Effector memory CD8-positive, alpha-beta T cell (primary cell): Measurements from ENCODE around the gene LYPD8.

ENCODE experiments used
- ATAC-seq: fragments of 150-1000 bp; cut with Tn5 transposase; replicated peaks from 2 replicates; pipeline ENCODE4 v1.10.0; 2021; ENCODE audit warnings: mild to moderate bottlenecking, moderate library complexity
- DNase-seq, 3 experiments: peaks; one replicate each; pipeline ENCODE4 v3.0.0; 2021
- H3K27ac Mint-ChIP-seq, 2 donors: one replicate each; pipeline ENCODE4 v1.8.0; 2022; ENCODE audit warnings: mild to moderate bottlenecking in 2 of 2, mixed read lengths in 2 of 2, moderate library complexity in 2 of 2
- H3K27me3 Mint-ChIP-seq, 2 donors: one replicate each; pipeline ENCODE4 v1.8.0; 2022; ENCODE audit warnings: mixed read lengths in 2 of 2
- H3K36me3 Mint-ChIP-seq: one replicate; pipeline ENCODE4 v1.8.0; 2022; ENCODE audit warnings: mild to moderate bottlenecking, moderate library complexity, mixed read lengths; ENCODE audit not compliant: insufficient read depth
- H3K4me1 Mint-ChIP-seq, 2 donors: one replicate each; pipeline ENCODE4 v1.8.0; 2022; ENCODE audit warnings: low read depth in 2 of 2, mixed read lengths in 2 of 2
- H3K4me3 Mint-ChIP-seq, 2 donors: one replicate each; pipeline ENCODE4 v1.8.0; 2022; ENCODE audit warnings: mild to moderate bottlenecking in 2 of 2, mixed read lengths in 2 of 2, moderate library complexity in 2 of 2
- H3K9me3 Mint-ChIP-seq, 2 donors: one replicate each; pipeline ENCODE4 v1.8.0; 2022; ENCODE audit warnings: mixed read lengths in 2 of 2

The LYPD8 gene

GRCh38 chr1:248752161-248753028 is 3.2 kb downstream of the LYPD8 start:
- Mint-ChIP-seq H3K4me1 (peaks cover 13 to 16% of the 10 kb centered on the region in 2 donors), H3K27ac (no peak overlapping the region), H3K9me3 (no peaks in the 10 kb centered on the region), H3K27me3 (no peaks in the 10 kb centered on the region), H3K4me3 (peak overlapping the region in 1 of 2 donors; percentile 11), H3K36me3 (no peaks in the 10 kb centered on the region)
- DNase-seq (no peak), ATAC-seq (no peak)

GRCh38 chr1:248751635-248752034 is 3.9 kb downstream of the LYPD8 start:
- ATAC-seq = no peak
- H3K36me3 Mint-ChIP-seq = no peaks in the 10 kb centered on the region
- DNase-seq = no peak
- peak overlapping the region; percentile 11 to 37 for H3K4me3 Mint-ChIP-seq
- no peaks in the 10 kb centered on the region for H3K9me3 Mint-ChIP-seq
- no peak overlapping the region for H3K27ac Mint-ChIP-seq
- H3K4me1 Mint-ChIP-seq = peaks cover 13 to 16% of the 10 kb centered on the region in 2 donors
- no peaks in the 10 kb centered on the region for H3K27me3 Mint-ChIP-seq

GRCh38 chr1:248751142-248751541 is 4.4 kb downstream of the LYPD8 start:
- Mint-ChIP-seq H3K27me3 (peaks cover 2 to 4% of the 10 kb centered on the region in 2 donors), H3K4me3 (peak overlapping the region; percentile 11 to 37), H3K4me1 (peaks cover 13 to 16% of the 10 kb centered on the region in 2 donors), H3K27ac (no peak overlapping the region), H3K9me3 (no peaks in the 10 kb centered on the region), H3K36me3 (no peaks in the 10 kb centered on the region)
- no peak for DNase-seq
- no peak for ATAC-seq

- no peak overlapping the region for H3K4me3 Mint-ChIP-seq
- no peaks in the 10 kb centered on the region for H3K9me3 Mint-ChIP-seq
- H3K27ac Mint-ChIP-seq = no peak overlapping the region
- H3K27me3 Mint-ChIP-seq = peaks cover 4 to 7% of the 10 kb centered on the region in 2 donors
- no peak for DNase-seq
- H3K4me1 Mint-ChIP-seq = peaks cover 13 to 16% of the 10 kb centered on the region in 2 donors
- H3K36me3 Mint-ChIP-seq = no peaks in the 10 kb centered on the region
- no peak for ATAC-seq
Observed at GRCh38 chr1:248750496-248750895, 5.1 kb downstream of the LYPD8 start.

- DNase-seq = no peak
- H3K36me3 Mint-ChIP-seq = no peaks in the 10 kb centered on the region
- no peaks in the 10 kb centered on the region for H3K9me3 Mint-ChIP-seq
- peaks cover 13 to 16% of the 10 kb centered on the region in 2 donors for H3K4me1 Mint-ChIP-seq
- no peak for ATAC-seq
- peaks cover 12 to 29% of the 10 kb centered on the region in 2 donors for H3K27me3 Mint-ChIP-seq
- no peak overlapping the region for H3K27ac Mint-ChIP-seq
- H3K4me3 Mint-ChIP-seq = no peak overlapping the region
Observed at GRCh38 chr1:248748211-248748610, 7.3 kb downstream of the LYPD8 start.

GRCh38 chr1:248740876-248741275 is 14.7 kb downstream of the LYPD8 start:
- no peak overlapping the region for H3K4me3 Mint-ChIP-seq

GRCh38 chr1:248739572-248740205 is 15.9 kb downstream of the LYPD8 start:
- H3K36me3 Mint-ChIP-seq = no peaks in the 10 kb centered on the region
- H3K4me1 Mint-ChIP-seq = no peaks in the 10 kb centered on the region
- H3K4me3 Mint-ChIP-seq = no peak overlapping the region
- no peak overlapping the region for H3K27ac Mint-ChIP-seq
- no peak for DNase-seq
- H3K9me3 Mint-ChIP-seq = no peaks in the 10 kb centered on the region
- peaks cover 37 to 82% of the 10 kb centered on the region in 2 donors for H3K27me3 Mint-ChIP-seq
- no peak for ATAC-seq

More at GRCh38 chr1:248740876-248741275, 14.7 kb downstream of the LYPD8 start:
- ATAC-seq (no peak), DNase-seq (no peak)
- H3K36me3 Mint-ChIP-seq = no peaks in the 10 kb centered on the region
- H3K4me1 Mint-ChIP-seq = no peaks in the 10 kb centered on the region
- peaks cover 38 to 78% of the 10 kb centered on the region in 2 donors for H3K27me3 Mint-ChIP-seq
- H3K9me3 Mint-ChIP-seq = no peaks in the 10 kb centered on the region
- H3K27ac Mint-ChIP-seq = no peak overlapping the region

- DNase-seq (no peak), ATAC-seq (no peak)
- Mint-ChIP-seq H3K4me1 (no peaks in the 10 kb centered on the region), H3K27ac (no peak overlapping the region), H3K36me3 (no peaks in the 10 kb centered on the region), H3K4me3 (no peak overlapping the region), H3K9me3 (no peaks in the 10 kb centered on the region), H3K27me3 (peaks cover 42 to 78% of the 10 kb centered on the region in 2 donors)
Observed at GRCh38 chr1:248737457-248737856, 18.1 kb downstream of the LYPD8 start.

GRCh38 chr1:248736977-248737376 is 18.6 kb downstream of the LYPD8 start:
- ATAC-seq (no peak), DNase-seq (no peak)
- Mint-ChIP-seq H3K9me3 (no peaks in the 10 kb centered on the region), H3K27me3 (peaks cover 40 to 77% of the 10 kb centered on the region in 2 donors), H3K4me3 (no peak overlapping the region), H3K4me1 (no peaks in the 10 kb centered on the region), H3K36me3 (no peaks in the 10 kb centered on the region), H3K27ac (no peak overlapping the region)

- no peaks in the 10 kb centered on the region for H3K4me1 Mint-ChIP-seq
- H3K9me3 Mint-ChIP-seq = no peaks in the 10 kb centered on the region
- no peak overlapping the region for H3K27ac Mint-ChIP-seq
- no peak overlapping the region for H3K4me3 Mint-ChIP-seq
- DNase-seq (no peak), ATAC-seq (no peak)
- no peaks in the 10 kb centered on the region for H3K36me3 Mint-ChIP-seq
- peaks cover 30 to 61% of the 10 kb centered on the region in 2 donors for H3K27me3 Mint-ChIP-seq
Observed at GRCh38 chr1:248733566-248733965, 22.0 kb downstream of the LYPD8 start.

- Mint-ChIP-seq H3K36me3 (no peaks in the 10 kb centered on the region), H3K27me3 (peaks cover 12 to 54% of the 10 kb centered on the region in 2 donors), H3K4me1 (no peaks in the 10 kb centered on the region), H3K27ac (no peak overlapping the region), H3K9me3 (no peaks in the 10 kb centered on the region), H3K4me3 (no peak overlapping the region)
- DNase-seq (no peak), ATAC-seq (no peak)
Observed at GRCh38 chr1:248730507-248731335, 24.8 kb downstream of the LYPD8 start.

GRCh38 chr1:248714248-248714647 is 41.3 kb downstream of the LYPD8 start:
- ATAC-seq (no peak), DNase-seq (no peak)
- no peaks in the 10 kb centered on the region for H3K36me3 Mint-ChIP-seq
- no peak overlapping the region for H3K4me3 Mint-ChIP-seq
- H3K27ac Mint-ChIP-seq = no peak overlapping the region
- no peaks in the 10 kb centered on the region for H3K4me1 Mint-ChIP-seq
- H3K9me3 Mint-ChIP-seq = peaks cover 0 to 2% of the 10 kb centered on the region in 2 donors
- peaks cover 44 to 53% of the 10 kb centered on the region in 2 donors for H3K27me3 Mint-ChIP-seq

GRCh38 chr1:248710305-248710900 is 45.2 kb downstream of the LYPD8 start:
- H3K4me3 Mint-ChIP-seq = no peak overlapping the region
- no peak overlapping the region for H3K27ac Mint-ChIP-seq
- no peaks in the 10 kb centered on the region for H3K4me1 Mint-ChIP-seq
- peaks cover 62 to 68% of the 10 kb centered on the region in 2 donors for H3K27me3 Mint-ChIP-seq
- no peaks in the 10 kb centered on the region for H3K36me3 Mint-ChIP-seq
- peaks cover 0 to 2% of the 10 kb centered on the region in 2 donors for H3K9me3 Mint-ChIP-seq
- ATAC-seq (no peak), DNase-seq (no peak)
